Uterus (tissue), 2 donors: ENCODE data around the gene MORC3.

Experiments used
- CTCF ChIP-seq, 4 experiments: fragments of 200-600 bp in 2 of 4; fragments of 450-650 bp in 2 of 4; sonication (generic) in 2 of 4; IDR thresholded peaks; one replicate each; pipeline ENCODE4 v1.5.1; 2016 to 2019; ENCODE audit warnings: antibody characterized with exemption in 4 of 4, mild to moderate bottlenecking in 2 of 4, moderate library complexity in 1 of 4
- POLR2A ChIP-seq, 2 donors: fragments of 450-650 bp; IDR thresholded peaks; one replicate each; pipeline ENCODE4 v1.6.1; 2016; ENCODE audit warnings: antibody characterized with exemption in 2 of 2, mild to moderate bottlenecking in 1 of 2, moderate library complexity in 1 of 2

- no peak for TF ChIP-seq CTCF (IDR thresholded peaks at IDR 0.05)
- no peak for TF ChIP-seq POLR2A (IDR thresholded peaks at IDR 0.05)
Observed at GRCh38 chr21:36288651-36289243, 31.2 kb upstream of the MORC3 start.
